BE2C (cell line): ENCODE measurements around the gene ADGRF1.
"Not testable (repeated sequence)": the region's sequence is repeated elsewhere in the genome, so short reads cannot be mapped to it uniquely, and the experiment has no call there.

Experiments
- DNase-seq: peaks from one replicate; pipeline ENCODE4 v3.0.0-alpha.2; 2020
- H3K27me3 ChIP-seq: fragments of 250-450 bp; sonication (Bioruptor Pico); 2 replicates; pipeline ENCODE4 v1.5.1; 2020; ENCODE audit warnings: mild to moderate bottlenecking
- H3K36me3 ChIP-seq: fragments of 250-450 bp; sonication (Bioruptor Pico); 2 replicates; pipeline ENCODE4 v1.5.1; 2020; ENCODE audit warnings: mild to moderate bottlenecking
- H3K4me1 ChIP-seq: fragments of 250-450 bp; sonication (Bioruptor Pico); 2 replicates; pipeline ENCODE4 v1.5.1; 2020
- H3K4me3 ChIP-seq: 2 replicates; pipeline ENCODE4 v1.5.1; 2011; ENCODE audit warnings: low read depth, low read length
- H3K9me3 ChIP-seq: fragments of 250-450 bp; sonication (Bioruptor Pico); 2 replicates; pipeline ENCODE4 v1.5.1; 2020
- CTCF ChIP-seq: IDR thresholded peaks from 2 replicates; pipeline ENCODE4 v1.5.1; 2012; ENCODE audit warnings: mild to moderate bottlenecking, low read depth, low read length

The ADGRF1 gene

GRCh38 chr6:47056832-47057231, 14.7 kb upstream of the ADGRF1 start:
- no peak for TF ChIP-seq CTCF
- no peaks in the 10 kb centered on the region for H3K9me3 ChIP-seq
- no peaks in the 10 kb centered on the region for H3K36me3 ChIP-seq
- no peaks in the 10 kb centered on the region for H3K27me3 ChIP-seq
- DNase-seq, result no peak
- H3K4me1 ChIP-seq, result no peaks in the 10 kb centered on the region
- H3K4me3 ChIP-seq, result no peak overlapping the region

- H3K4me1 ChIP-seq, H3K4me3 ChIP-seq, H3K9me3 ChIP-seq, H3K36me3 ChIP-seq, H3K27me3 ChIP-seq, DNase-seq: not testable (repeated sequence)
Measured at GRCh38 chr6:47054302-47054701, 12.2 kb upstream of the ADGRF1 start.

GRCh38 chr6:47048638-47049037, 6.5 kb upstream of the ADGRF1 start:
- DNase-seq, result no peak
- peaks cover 15% of the 10 kb centered on the region for H3K27me3 ChIP-seq
- H3K4me3 ChIP-seq, result no peak overlapping the region
- H3K4me1 ChIP-seq, result no peaks in the 10 kb centered on the region
- no peaks in the 10 kb centered on the region for H3K36me3 ChIP-seq
- H3K9me3 ChIP-seq, result no peaks in the 10 kb centered on the region
- TF ChIP-seq CTCF, result no peak

- H3K4me3 ChIP-seq, result no peak overlapping the region
Measured at GRCh38 chr6:47047479-47048407, 5.6 kb upstream of the ADGRF1 start.

GRCh38 chr6:47047097-47047478, 5.0 kb upstream of the ADGRF1 start:
- H3K27me3 ChIP-seq, result peaks cover 15% of the 10 kb centered on the region
- no peaks in the 10 kb centered on the region for H3K4me1 ChIP-seq
- no peak for TF ChIP-seq CTCF
- no peaks in the 10 kb centered on the region for H3K9me3 ChIP-seq
- H3K36me3 ChIP-seq, result no peaks in the 10 kb centered on the region
- no peak for DNase-seq
- H3K4me3 ChIP-seq, result no peak overlapping the region

More at GRCh38 chr6:47047479-47048407, 5.6 kb upstream of the ADGRF1 start:
- peak; percentile 21 for DNase-seq
- H3K9me3 ChIP-seq, result no peaks in the 10 kb centered on the region
- H3K27me3 ChIP-seq, result peaks cover 15% of the 10 kb centered on the region
- no peaks in the 10 kb centered on the region for H3K36me3 ChIP-seq
- H3K4me1 ChIP-seq, result no peaks in the 10 kb centered on the region
- TF ChIP-seq CTCF, result peak; percentile 86

- Histone ChIP-seq H3K4me3 (no peak overlapping the region), H3K9me3 (no peaks in the 10 kb centered on the region), H3K36me3 (no peaks in the 10 kb centered on the region), H3K4me1 (no peaks in the 10 kb centered on the region), H3K27me3 (peaks cover 15% of the 10 kb centered on the region)
- TF ChIP-seq CTCF, result no peak
- no peak for DNase-seq
Measured at GRCh38 chr6:47044397-47044796, 2.3 kb upstream of the ADGRF1 start.
